HepG2 (cell line): Measurements from ENCODE around the gene ROS1. TPM values are rescaled to one million over a fixed set of nuclear protein-coding genes. Genes with fewer than 3 reads are reported as not detected.
"Not testable (repeated sequence)": the region's sequence is repeated elsewhere in the genome, so short reads cannot be mapped to it uniquely, and the experiment has no call there.

Experiments
- ATAC-seq: fragments of 200-7000 bp; cut with Tn5 transposase; 3 replicates; pipeline ENCODE4 v1.9.1; 2020; ENCODE audit warnings: mild to moderate bottlenecking, moderate library complexity
- BruUV-seq: library from RNA; stranded (reverse); fragments of 400-500 nt; replicated peaks from 2 replicates; lab custom pipeline; 2021; lab: Mats Ljungman, UMichigan
- CTCF ChIA-PET: fragments of 300-600 bp; formaldehyde crosslinking; extraction: SDS; loops from one replicate; lab custom pipeline; 2021; ENCODE audit warnings: low total read pairs, inconsistent platforms, low intra/inter-chr PET ratio; lab: Yijun Ruan, JAX
- POLR2A ChIA-PET: fragments of 350-600 bp; sonication (Branson Sonifier 250); formaldehyde crosslinking; loops from one replicate; lab custom pipeline; 2020; ENCODE audit warnings: antibody characterized with exemption, inconsistent platforms; lab: Yijun Ruan, JAX
- DNase-seq: peaks from one replicate; pipeline ENCODE4 v3.0.0-alpha.2; 2015; ENCODE audit warnings: low spot score
- FAIRE-seq: peaks from 3 replicates; lab custom pipeline; 2011; peaks lifted over from hg19 to GRCh38; lab: Jason Lieb, UNC
- H2AFZ ChIP-seq: one replicate; pipeline ENCODE4 v1.6.1; 2011; ENCODE audit warnings: low read length, inconsistent platforms
- H3K27ac ChIP-seq: fragments of 300-600 bp; 3 replicates; pipeline ENCODE4 v1.8.0; 2011; ENCODE audit warnings: mixed run types, mild to moderate bottlenecking, mixed read lengths, low read length, inconsistent platforms; ENCODE audit not compliant: insufficient read depth; ENCODE audit errors: extremely low read length
- H3K27me3 ChIP-seq, 2 experiments: fragments of 200-600 bp in 1 of 2; 2 replicates in 1 of 2; 3 replicates in 1 of 2; pipeline versions ENCODE4 v1.6.0 to v1.8.0; 2011; ENCODE audit warnings: low read length in 2 of 2, mild to moderate bottlenecking in 2 of 2, moderate library complexity in 2 of 2, inconsistent platforms in 1 of 2; ENCODE audit not compliant: insufficient read depth in 2 of 2, control insufficient read depth in 1 of 2
- H3K36me3 ChIP-seq, 2 experiments: fragments of 200-600 bp in 1 of 2; replicated peaks in 1 of 2; 2 replicates in 1 of 2; 3 replicates in 1 of 2; pipeline versions ENCODE4 v1.5.1 to v1.8.0; 2011; ENCODE audit warnings: low read length in 2 of 2, inconsistent platforms in 1 of 2; ENCODE audit not compliant: insufficient read depth in 2 of 2, control insufficient read depth in 1 of 2
- H3K4me1 ChIP-seq: 2 replicates; pipeline ENCODE4 v1.5.1; 2012; ENCODE audit warnings: low read length, inconsistent platforms; ENCODE audit not compliant: insufficient read depth
- H3K4me2 ChIP-seq: 2 replicates; pipeline ENCODE4 v1.6.0; 2011; ENCODE audit warnings: low read depth, low read length, inconsistent platforms
- H3K4me3 ChIP-seq, 3 experiments: fragments of 200-600 bp in 1 of 3; sonication (generic), shearing (Covaris generic) in 1 of 3; replicated peaks in 1 of 3; 2 replicates each; pipeline ENCODE4 v1.5.1; 2011 to 2016; ENCODE audit warnings: low read length in 3 of 3, inconsistent platforms in 2 of 3, low read depth in 2 of 3, mild to moderate bottlenecking in 2 of 3, control low read depth in 1 of 3, mixed read lengths in 1 of 3; ENCODE audit not compliant: insufficient read depth in 1 of 3
- H3K79me2 ChIP-seq: one replicate; pipeline ENCODE4 v1.6.1; 2011; ENCODE audit warnings: low read length, inconsistent platforms; ENCODE audit not compliant: insufficient read depth
- H3K9ac ChIP-seq: 2 replicates; pipeline ENCODE4 v1.6.0; 2011; ENCODE audit warnings: mild to moderate bottlenecking, low read depth, low read length, inconsistent platforms; ENCODE audit not compliant: insufficient read depth
- H3K9me3 ChIP-seq: 2 replicates; pipeline ENCODE4 v1.5.1; 2012; ENCODE audit warnings: mild to moderate bottlenecking, low read length
- H4K20me1 ChIP-seq: 2 replicates; pipeline ENCODE4 v1.6.0; 2011; ENCODE audit warnings: inconsistent platforms, mild to moderate bottlenecking, low read length, moderate library complexity; ENCODE audit not compliant: insufficient read depth
- CREM ChIP-seq, 2 experiments: sonication (generic) in 1 of 2; formaldehyde crosslinking in 1 of 2; IDR thresholded peaks; 2 replicates each; pipeline versions ENCODE4 v1.4.0 to v1.6.1; 2016 to 2020; ENCODE audit warnings: antibody characterized with exemption in 1 of 2, mild to moderate bottlenecking in 1 of 2, missing genetic modification reagents in 1 of 2
- MAFF ChIP-seq: IDR thresholded peaks from 2 replicates; pipeline ENCODE4 v1.6.1; 2011; ENCODE audit warnings: low read depth, low read length, improper control_type of control experiment
- MAFK ChIP-seq, 2 experiments: IDR thresholded peaks in 1 of 2; conservative IDR thresholded peaks in 1 of 2; 2 replicates each; pipeline ENCODE4 v1.6.1; 2011; ENCODE audit warnings: improper control_type of control experiment in 2 of 2, low read length in 2 of 2
- ZNF232 ChIP-seq: sonication (generic); formaldehyde crosslinking; IDR thresholded peaks from 2 replicates; pipeline ENCODE4 v1.4.0; 2020; ENCODE audit warnings: missing genetic modification reagents, borderline replicate concordance
- WGBS: methylation state at CpG from one replicate; pipeline ENCODE4 v1.1.6; 2017; ENCODE audit warnings: low lambda C conversion rate; 5-methylcytosine and 5-hydroxymethylcytosine counted together
- in situ Hi-C: cut with HindIII; loops from 2 replicates; pipeline ENCODE4 v1.10.0; 2017; ENCODE audit warnings: low pct_unique_long_range_greater_than_20kb; ENCODE audit not compliant: extremely low pct_ligation_motif_present
- intact Hi-C: fragments of 100-400 bp; cut with micrococcal nuclease; formaldehyde crosslinking; loops from one replicate; pipeline ENCODE4 v1.10.0; 2022; ENCODE audit not compliant: unreplicated experiment
- polyA plus RNA-seq, 8 experiments: library from polyadenylated mRNA; depleted of rRNA in 3 of 8; stranded (reverse) in 7 of 8; unstranded in 1 of 8; fragments of >200 nt; fragmentation: Illumina TruSeq in 4 of 8; extraction: Trizol in 4 of 8; gene quantifications; 2 replicates each; pipeline versions ENCODE4 v1.2.1 to v1.2.3, GENCODE V29; 2011 to 2016; ENCODE audit warnings: low read depth in 4 of 8, missing spikeins in 1 of 8, mixed read lengths in 1 of 8; ENCODE audit not compliant: insufficient read depth in 1 of 8
- total RNA-seq, 5 experiments: library from RNA; depleted of rRNA; stranded (reverse); fragments of >200 nt; fragmentation: Illumina TruSeq; extraction: Trizol; gene quantifications; 2 replicates each; pipeline ENCODE4 v1.2.3, GENCODE V29; 2016; ENCODE audit warnings: low read depth in 1 of 5

Gene ROS1
- total and polyA plus RNA-seq, 2 of the 13 experiments (the other 11 are each of a cell fraction or from before 2014, with no cell fraction given), result not detected

DNA sequence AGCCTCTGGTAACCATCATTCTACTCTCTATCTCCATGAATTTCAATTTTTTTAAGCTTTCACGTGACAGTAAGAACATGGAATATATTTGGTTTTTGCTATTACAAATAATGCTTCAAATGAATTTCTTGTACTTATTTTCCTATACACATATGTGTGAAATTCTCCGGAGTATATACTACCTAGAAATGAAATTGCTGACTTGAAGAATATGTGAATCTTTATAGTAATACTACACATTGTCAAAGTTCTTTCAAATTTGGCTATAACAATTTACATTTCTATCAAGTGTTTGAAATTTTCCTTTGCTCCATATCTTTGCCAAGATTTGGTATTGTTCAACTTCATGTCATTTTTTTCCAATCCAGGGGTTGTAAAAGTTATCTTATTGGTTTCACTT lies 172.0 kb downstream of the ROS1 start:
- no peak for FAIRE-seq
- no peak overlapping the region for H3K4me2 ChIP-seq
- in situ Hi-C loops, result no loop called here
- no peak for ATAC-seq
- POLR2A ChIA-PET, result no interaction called here
- H2AFZ ChIP-seq, result no peak overlapping the region
- no peak overlapping the region for H3K9ac ChIP-seq
- BruUV-seq, result no TSS peak
- no peak overlapping the region for H3K27ac ChIP-seq
- H3K27me3 ChIP-seq, result no peaks in the 10 kb centered on the region
- CTCF ChIA-PET, result no interaction called here
- intact Hi-C loops, result no loop called here
- H3K36me3 ChIP-seq, result no peaks in the 10 kb centered on the region
- H3K4me3 ChIP-seq, result no peak overlapping the region
- TF ChIP-seq CREM (IDR thresholded peaks at IDR 0.05), result no peak
- no peak for TF ChIP-seq CREM (CRISPR knock-in tag; IDR thresholded peaks at IDR 0.05)
- no peak for TF ChIP-seq ZNF232 (CRISPR knock-in tag)
- peak; percentile 44; the same call in 1 of the 2 replicates for TF ChIP-seq MAFF
- TF ChIP-seq MAFK (conservative IDR thresholded peaks at IDR 0.05 in 1 of 2, IDR thresholded peaks at IDR 0.05 in 1 of 2; ENCODE audit: low read length in 2 of 2), result peak; percentile 26 to 65; a peak in 3 of 4 replicates
- 1% methylated on average over 2 of the region's 2 CpGs for WGBS
- no peaks in the 10 kb centered on the region for H3K79me2 ChIP-seq
- no peak for DNase-seq
- H3K9me3 ChIP-seq, result no peaks in the 10 kb centered on the region
- H3K4me1 ChIP-seq, result no peaks in the 10 kb centered on the region
- H4K20me1 ChIP-seq, result no peaks in the 10 kb centered on the region

DNA sequence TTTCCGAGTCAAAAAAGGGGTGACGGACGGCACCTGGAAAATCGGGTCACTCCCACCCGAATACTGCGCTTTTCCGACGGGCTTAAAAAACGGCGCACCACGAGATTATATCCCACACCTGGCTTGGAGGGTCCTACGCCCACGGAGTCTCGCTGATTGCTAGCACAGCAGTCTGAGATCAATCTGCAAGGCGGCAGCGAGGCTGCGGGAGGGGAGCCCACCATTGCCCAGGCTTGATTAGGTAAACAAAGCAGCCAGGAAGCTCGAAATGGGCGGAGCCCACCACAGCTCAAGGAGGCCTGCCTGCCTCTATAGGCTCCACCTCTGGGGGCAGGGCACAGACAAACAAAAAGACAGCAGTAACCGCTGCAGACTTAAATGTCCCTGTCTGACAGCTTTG lies 180.8 kb downstream of the ROS1 start:
- ATAC-seq, H2AFZ ChIP-seq, H3K4me3 ChIP-seq, H3K9me3 ChIP-seq, POLR2A ChIA-PET, H3K27ac ChIP-seq, H3K4me1 ChIP-seq, in situ Hi-C loops, H3K9ac ChIP-seq, FAIRE-seq, H3K4me2 ChIP-seq, intact Hi-C loops, H3K79me2 ChIP-seq, CTCF ChIA-PET, DNase-seq, BruUV-seq, H4K20me1 ChIP-seq, H3K27me3 ChIP-seq, H3K36me3 ChIP-seq: not testable (repeated sequence)
- WGBS, result 55% methylated on average over 14 of the region's 20 CpGs

DNA sequence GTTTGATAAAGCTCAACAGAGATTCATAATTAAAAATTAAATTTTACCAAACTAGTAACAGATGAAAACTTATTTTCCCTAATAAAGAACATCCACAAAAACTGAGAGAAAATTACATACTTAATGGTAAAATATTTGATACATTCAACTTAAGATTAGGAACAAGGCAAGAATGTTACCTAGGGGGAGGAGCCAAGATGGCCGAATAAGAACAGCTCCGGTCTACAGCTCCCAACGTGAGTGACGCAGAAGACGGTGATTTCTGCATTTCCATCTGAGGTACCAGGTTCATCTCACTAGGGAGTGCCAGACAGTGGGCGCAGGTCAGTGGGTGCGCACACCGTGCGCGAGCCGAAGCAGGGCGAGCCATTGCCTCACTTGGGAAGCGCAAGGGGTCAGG lies 181.2 kb downstream of the ROS1 start:
- ATAC-seq, H2AFZ ChIP-seq, H3K27ac ChIP-seq, DNase-seq, FAIRE-seq, H3K27me3 ChIP-seq, CTCF ChIA-PET, H3K4me2 ChIP-seq, H3K4me1 ChIP-seq, H3K9ac ChIP-seq, intact Hi-C loops, H3K79me2 ChIP-seq, H3K9me3 ChIP-seq, POLR2A ChIA-PET, H3K36me3 ChIP-seq, in situ Hi-C loops, H4K20me1 ChIP-seq, H3K4me3 ChIP-seq, BruUV-seq: not testable (repeated sequence)
- WGBS, result 61% methylated on average over 12 of the region's 13 CpGs
